ENCODE results near the gene VPS13A.
A peak's percentile ranks its signal among the peaks of the same experiment; 100 is the strongest.

VPS13A gene

DNA sequence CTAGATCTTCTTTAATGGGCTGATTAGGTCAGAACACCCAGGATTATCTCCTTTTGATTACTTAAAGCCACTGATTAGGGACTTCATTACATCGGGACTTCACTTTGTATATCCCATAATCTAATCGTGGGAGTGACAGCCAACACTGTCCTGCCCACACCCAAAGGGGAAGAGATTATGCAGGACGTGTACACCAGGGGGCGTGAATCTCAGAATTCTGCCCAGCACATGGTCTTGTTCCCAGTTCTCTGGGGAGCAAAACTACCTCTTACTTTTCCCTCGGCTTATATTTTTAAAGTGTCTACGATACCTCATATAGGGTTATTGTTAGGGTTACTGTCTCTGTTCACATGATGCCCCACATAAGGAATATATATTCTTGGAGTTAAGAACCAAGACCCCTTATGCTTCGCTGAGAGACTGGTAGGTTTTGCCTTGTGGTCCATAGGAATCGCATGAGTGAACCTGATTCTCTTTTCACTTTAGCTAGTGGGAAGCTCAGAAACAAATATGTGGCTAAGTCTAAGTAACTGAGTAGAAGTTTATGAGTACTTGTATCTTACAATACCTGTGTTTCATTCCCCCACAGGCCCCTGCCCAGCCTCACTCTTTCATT, 278.1 kb downstream of the VPS13A start:
- Histone ChIP-seq H3K9me3 (ENCODE audit: severe bottlenecking) (no peaks in the 10 kb centered on the region), H3K36me3 (no peaks in the 10 kb centered on the region), H3K27ac (no peak overlapping the region), H3K27me3 (ENCODE audit: insufficient read depth, low read depth, severe bottlenecking) (no peaks in the 10 kb centered on the region), H3K4me3 (ENCODE audit: low read depth, low read length) (no peak overlapping the region)
- peak; percentile 89 for DNase-seq
- TF ChIP-seq CTCF (IDR thresholded peaks at IDR 0.05; ENCODE audit: low read depth, low read length): peak; percentile 74

- Histone ChIP-seq H3K27me3 (ENCODE audit: insufficient read depth, low read depth, severe bottlenecking) (no peaks in the 10 kb centered on the region), H3K27ac (no peak overlapping the region), H3K9me3 (ENCODE audit: severe bottlenecking) (no peaks in the 10 kb centered on the region), H3K4me3 (ENCODE audit: low read depth, low read length) (no peak overlapping the region), H3K36me3 (no peaks in the 10 kb centered on the region)
- peak; percentile 88 for TF ChIP-seq CTCF (IDR thresholded peaks at IDR 0.05; ENCODE audit: low read depth, low read length)
- peak; percentile 86 for DNase-seq
These were observed 279.6 kb downstream of the VPS13A start for GRCh38 chr9:77456829-77457437.

GRCh38 chr9:77457916-77458592, 280.7 kb downstream of the VPS13A start:
- H3K27ac ChIP-seq: no peak overlapping the region
- H3K4me3 ChIP-seq (ENCODE audit: low read depth, low read length): no peak overlapping the region
- H3K27me3 ChIP-seq (ENCODE audit: insufficient read depth, low read depth, severe bottlenecking): no peaks in the 10 kb centered on the region
- no peaks in the 10 kb centered on the region for H3K36me3 ChIP-seq
- DNase-seq: peak; percentile 69
- peak; percentile 91 for TF ChIP-seq CTCF (IDR thresholded peaks at IDR 0.05; ENCODE audit: low read depth, low read length)
- H3K9me3 ChIP-seq (ENCODE audit: severe bottlenecking): no peaks in the 10 kb centered on the region

GRCh38 chr9:77460938-77461337, 283.6 kb downstream of the VPS13A start:
- no peak for TF ChIP-seq CTCF (IDR thresholded peaks at IDR 0.05; ENCODE audit: low read depth, low read length)
- Histone ChIP-seq H3K9me3 (ENCODE audit: severe bottlenecking) (no peaks in the 10 kb centered on the region), H3K27me3 (ENCODE audit: insufficient read depth, low read depth, severe bottlenecking) (peaks cover 1% of the 10 kb centered on the region), H3K36me3 (no peaks in the 10 kb centered on the region), H3K27ac (no peak overlapping the region), H3K4me3 (ENCODE audit: low read depth, low read length) (no peak overlapping the region)
- DNase-seq: no peak

DNA sequence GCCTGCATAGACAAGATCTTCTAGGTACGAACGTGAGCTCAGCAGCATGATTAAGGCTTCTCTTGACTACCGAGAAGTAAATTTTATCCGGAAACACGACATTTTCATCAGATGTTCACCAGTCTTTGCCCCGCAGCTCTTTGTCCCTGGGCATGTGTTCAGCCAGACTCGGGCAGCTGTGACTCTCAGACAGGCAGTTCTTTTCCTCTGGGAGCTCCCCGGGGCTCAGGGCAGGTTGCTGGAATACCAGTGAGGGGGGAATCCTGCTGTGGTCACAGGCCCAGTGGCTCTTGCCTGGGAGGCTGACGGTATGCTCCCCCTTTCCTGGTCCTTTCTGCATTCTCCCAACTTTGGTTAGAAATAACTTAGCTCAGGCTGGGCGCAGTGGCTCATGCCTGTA, 284.7 kb downstream of the VPS13A start:
- H3K4me3 ChIP-seq (ENCODE audit: low read depth, low read length): no peak overlapping the region
- no peaks in the 10 kb centered on the region for H3K9me3 ChIP-seq (ENCODE audit: severe bottlenecking)
- no peaks in the 10 kb centered on the region for H3K36me3 ChIP-seq
- no peak overlapping the region for H3K27ac ChIP-seq
- no peak for TF ChIP-seq CTCF (IDR thresholded peaks at IDR 0.05; ENCODE audit: low read depth, low read length)
- DNase-seq: no peak
- H3K27me3 ChIP-seq (ENCODE audit: insufficient read depth, low read depth, severe bottlenecking): peaks cover 7% of the 10 kb centered on the region
